HepG2 (cell line): ENCODE data around the gene C1RL. TPM values are rescaled to one million over a fixed set of nuclear protein-coding genes. Genes with fewer than 3 reads are reported as not detected.

Experiments
- ATAC-seq: fragments of 200-7000 bp; cut with Tn5 transposase; 3 replicates; pipeline ENCODE4 v1.9.1; 2020; ENCODE audit warnings: mild to moderate bottlenecking, moderate library complexity
- BruUV-seq: library from RNA; stranded (reverse); fragments of 400-500 nt; replicated peaks from 2 replicates; lab custom pipeline; 2021; lab: Mats Ljungman, UMichigan
- CTCF ChIA-PET: fragments of 300-600 bp; formaldehyde crosslinking; extraction: SDS; loops from one replicate; lab custom pipeline; 2021; ENCODE audit warnings: low total read pairs, inconsistent platforms, low intra/inter-chr PET ratio; lab: Yijun Ruan, JAX
- POLR2A ChIA-PET: fragments of 350-600 bp; sonication (Branson Sonifier 250); formaldehyde crosslinking; loops from one replicate; lab custom pipeline; 2020; ENCODE audit warnings: antibody characterized with exemption, inconsistent platforms; lab: Yijun Ruan, JAX
- DNase-seq: peaks from one replicate; pipeline ENCODE4 v3.0.0-alpha.2; 2015; ENCODE audit warnings: low spot score
- FAIRE-seq: peaks from 3 replicates; lab custom pipeline; 2011; peaks lifted over from hg19 to GRCh38; lab: Jason Lieb, UNC
- H2AFZ ChIP-seq: one replicate; pipeline ENCODE4 v1.6.1; 2011; ENCODE audit warnings: low read length, inconsistent platforms
- H3K27ac ChIP-seq: fragments of 300-600 bp; 3 replicates; pipeline ENCODE4 v1.8.0; 2011; ENCODE audit warnings: mixed run types, mild to moderate bottlenecking, mixed read lengths, low read length, inconsistent platforms; ENCODE audit not compliant: insufficient read depth; ENCODE audit errors: extremely low read length
- H3K27me3 ChIP-seq, 2 experiments: fragments of 200-600 bp in 1 of 2; 2 replicates in 1 of 2; 3 replicates in 1 of 2; pipeline versions ENCODE4 v1.6.0 to v1.8.0; 2011; ENCODE audit warnings: low read length in 2 of 2, mild to moderate bottlenecking in 2 of 2, moderate library complexity in 2 of 2, inconsistent platforms in 1 of 2; ENCODE audit not compliant: insufficient read depth in 2 of 2, control insufficient read depth in 1 of 2
- H3K36me3 ChIP-seq, 2 experiments: fragments of 200-600 bp in 1 of 2; replicated peaks in 1 of 2; 2 replicates in 1 of 2; 3 replicates in 1 of 2; pipeline versions ENCODE4 v1.5.1 to v1.8.0; 2011; ENCODE audit warnings: low read length in 2 of 2, inconsistent platforms in 1 of 2; ENCODE audit not compliant: insufficient read depth in 2 of 2, control insufficient read depth in 1 of 2
- H3K4me1 ChIP-seq: 2 replicates; pipeline ENCODE4 v1.5.1; 2012; ENCODE audit warnings: low read length, inconsistent platforms; ENCODE audit not compliant: insufficient read depth
- H3K4me2 ChIP-seq: 2 replicates; pipeline ENCODE4 v1.6.0; 2011; ENCODE audit warnings: low read depth, low read length, inconsistent platforms
- H3K4me3 ChIP-seq, 3 experiments: fragments of 200-600 bp in 1 of 3; sonication (generic), shearing (Covaris generic) in 1 of 3; replicated peaks in 1 of 3; 2 replicates each; pipeline ENCODE4 v1.5.1; 2011 to 2016; ENCODE audit warnings: low read length in 3 of 3, inconsistent platforms in 2 of 3, low read depth in 2 of 3, mild to moderate bottlenecking in 2 of 3, control low read depth in 1 of 3, mixed read lengths in 1 of 3; ENCODE audit not compliant: insufficient read depth in 1 of 3
- H3K79me2 ChIP-seq: one replicate; pipeline ENCODE4 v1.6.1; 2011; ENCODE audit warnings: low read length, inconsistent platforms; ENCODE audit not compliant: insufficient read depth
- H3K9ac ChIP-seq: 2 replicates; pipeline ENCODE4 v1.6.0; 2011; ENCODE audit warnings: mild to moderate bottlenecking, low read depth, low read length, inconsistent platforms; ENCODE audit not compliant: insufficient read depth
- H3K9me3 ChIP-seq: 2 replicates; pipeline ENCODE4 v1.5.1; 2012; ENCODE audit warnings: mild to moderate bottlenecking, low read length
- H4K20me1 ChIP-seq: 2 replicates; pipeline ENCODE4 v1.6.0; 2011; ENCODE audit warnings: inconsistent platforms, mild to moderate bottlenecking, low read length, moderate library complexity; ENCODE audit not compliant: insufficient read depth
- ARID4A ChIP-seq: sonication (generic); formaldehyde crosslinking; IDR thresholded peaks from 2 replicates; pipeline ENCODE4 v1.5.0; 2020; ENCODE audit warnings: mild to moderate bottlenecking, missing genetic modification reagents, borderline replicate concordance
- POLR2AphosphoS5 ChIP-seq: IDR thresholded peaks from 2 replicates; pipeline ENCODE4 v1.6.1; 2012; ENCODE audit warnings: low read depth, low read length
- SETDB1 ChIP-seq: sonication (generic); formaldehyde crosslinking; IDR thresholded peaks from 2 replicates; pipeline ENCODE4 v1.5.1; 2020; ENCODE audit warnings: missing genetic modification reagents, mild to moderate bottlenecking, borderline replicate concordance
- TFDP2 ChIP-seq: sonication (generic); formaldehyde crosslinking; IDR thresholded peaks from 2 replicates; pipeline ENCODE4 v1.4.0; 2020; ENCODE audit warnings: missing genetic modification reagents
- ZBTB25 ChIP-seq: IDR thresholded peaks from 2 replicates; pipeline ENCODE4 v1.6.1; 2018; ENCODE audit warnings: missing genetic modification reagents
- ZNF292 ChIP-seq: sonication (generic); formaldehyde crosslinking; IDR thresholded peaks from 2 replicates; pipeline ENCODE4 v1.8.1; 2022; ENCODE audit warnings: mild to moderate bottlenecking, low read depth, missing genetic modification reagents, borderline replicate concordance
- ZNF737 ChIP-seq: sonication (generic); formaldehyde crosslinking; IDR thresholded peaks from 2 replicates; pipeline ENCODE4 v1.5.0; 2020; ENCODE audit warnings: missing genetic modification reagents, mild to moderate bottlenecking, borderline replicate concordance
- ZNF775 ChIP-seq: sonication (generic); formaldehyde crosslinking; IDR thresholded peaks from 2 replicates; pipeline ENCODE4 v1.4.0; 2020; ENCODE audit warnings: missing genetic modification reagents, mild to moderate bottlenecking, moderate library complexity, borderline replicate concordance
- WGBS: methylation state at CpG from one replicate; pipeline ENCODE4 v1.1.6; 2017; ENCODE audit warnings: low lambda C conversion rate; 5-methylcytosine and 5-hydroxymethylcytosine counted together
- in situ Hi-C: cut with HindIII; loops from 2 replicates; pipeline ENCODE4 v1.10.0; 2017; ENCODE audit warnings: low pct_unique_long_range_greater_than_20kb; ENCODE audit not compliant: extremely low pct_ligation_motif_present
- intact Hi-C: fragments of 100-400 bp; cut with micrococcal nuclease; formaldehyde crosslinking; loops from one replicate; pipeline ENCODE4 v1.10.0; 2022; ENCODE audit not compliant: unreplicated experiment
- polyA plus RNA-seq, 8 experiments: library from polyadenylated mRNA; depleted of rRNA in 3 of 8; stranded (reverse) in 7 of 8; unstranded in 1 of 8; fragments of >200 nt; fragmentation: Illumina TruSeq in 4 of 8; extraction: Trizol in 4 of 8; gene quantifications; 2 replicates each; pipeline versions ENCODE4 v1.2.1 to v1.2.3, GENCODE V29; 2011 to 2016; ENCODE audit warnings: low read depth in 4 of 8, missing spikeins in 1 of 8, mixed read lengths in 1 of 8; ENCODE audit not compliant: insufficient read depth in 1 of 8
- total RNA-seq, 5 experiments: library from RNA; depleted of rRNA; stranded (reverse); fragments of >200 nt; fragmentation: Illumina TruSeq; extraction: Trizol; gene quantifications; 2 replicates each; pipeline ENCODE4 v1.2.3, GENCODE V29; 2016; ENCODE audit warnings: low read depth in 1 of 5
- TF ChIP-seq, protein P1 (sequence below), 2 experiments: sonication (generic) in 1 of 2; formaldehyde crosslinking in 1 of 2; IDR thresholded peaks; 2 replicates each; pipeline versions ENCODE4 v1.4.0 to v1.6.1; 2018 to 2020; ENCODE audit warnings: missing genetic modification reagents in 2 of 2, borderline replicate concordance in 1 of 2, low read depth in 1 of 2, mild to moderate bottlenecking in 1 of 2, missing biosample characterization in 1 of 2

C1RL gene
- total and polyA plus RNA-seq, 2 of the 13 experiments (the other 11 are each of a cell fraction or from before 2014, with no cell fraction given) = 28.9 to 53.1 TPM

DNA sequence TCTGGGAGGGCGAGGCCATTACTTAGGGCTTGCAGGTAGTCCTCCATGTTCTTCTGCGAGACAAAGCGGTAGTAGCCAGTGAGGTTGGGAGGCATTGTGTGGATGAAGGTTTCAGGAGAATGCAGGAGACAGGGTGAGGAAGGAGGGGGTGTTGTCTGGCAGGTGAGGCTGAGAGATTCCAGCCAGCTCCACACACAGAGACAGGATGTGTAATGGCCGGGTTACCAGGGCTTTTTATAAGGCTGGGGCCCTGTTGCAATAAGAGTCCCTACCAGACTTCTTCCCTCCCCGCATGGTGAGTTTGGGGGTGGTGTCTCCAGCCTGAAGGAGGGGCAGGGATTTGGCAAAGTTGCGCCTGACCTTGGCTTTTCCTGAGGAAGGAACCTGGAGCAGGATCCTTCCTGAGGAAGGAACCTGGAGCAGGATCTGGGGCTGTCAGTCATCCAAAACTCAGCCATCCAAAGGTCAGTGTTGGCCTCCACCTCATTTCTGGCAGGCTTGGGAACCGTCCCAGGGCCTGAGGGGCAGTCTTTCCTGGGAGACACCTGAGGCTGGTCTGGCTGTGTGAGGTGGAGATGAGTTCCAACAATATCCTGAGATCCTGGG is 19.8 kb upstream of the C1RL start, which contains the start of gene RBP5 (continued):
- TF ChIP-seq TFDP2 = no peak
- TF ChIP-seq SETDB1 (CRISPR knock-in tag) = no peak
- TF ChIP-seq, all 625 proteins: peak for 37

DNA sequence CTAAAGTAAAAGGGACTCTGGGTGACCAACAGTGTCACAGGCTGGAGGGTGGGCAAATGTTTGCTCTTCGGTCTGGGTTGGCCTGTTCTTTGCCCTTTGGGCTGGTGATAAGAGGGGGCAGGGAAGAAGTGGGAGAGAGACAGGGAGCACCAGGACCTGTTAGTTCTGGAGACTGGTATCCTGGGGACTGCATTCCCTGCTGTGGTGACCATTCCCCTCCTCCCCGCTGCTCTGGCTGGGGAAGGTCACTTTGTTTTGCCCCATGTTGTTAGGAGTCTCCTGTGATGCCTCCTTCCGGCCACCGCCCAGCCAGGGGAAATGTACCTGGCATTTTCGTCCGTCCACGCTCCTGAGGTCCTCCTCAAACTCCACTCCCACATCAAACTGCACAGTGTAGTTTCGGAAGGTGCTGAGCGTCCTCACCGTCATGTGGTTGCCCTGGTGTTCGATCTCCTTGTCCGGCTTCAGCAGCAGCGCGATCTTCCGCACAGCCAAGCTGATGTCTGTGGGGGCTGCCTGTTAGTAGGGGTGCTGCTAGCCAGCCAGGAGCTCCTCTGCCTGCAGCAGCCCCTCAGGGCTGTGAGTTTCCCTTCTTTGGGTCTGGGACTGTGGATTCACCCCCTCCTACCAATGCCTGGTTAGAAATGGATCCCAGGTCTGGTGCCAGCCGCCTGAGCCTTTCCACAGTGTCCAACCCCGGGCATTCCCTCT is 19.1 kb upstream of the C1RL start:
- peak; percentile 52 for ATAC-seq
- in situ Hi-C loops = no loop called here
- TSS peak; percentile 23 for BruUV-seq
- Histone ChIP-seq H3K4me2 (peak overlapping the region; percentile 95), H3K9ac (peak overlapping the region; percentile 74), H3K4me1 (peaks cover 81% of the 10 kb centered on the region), H4K20me1 (peaks cover 12% of the 10 kb centered on the region), H3K79me2 (peaks cover 27% of the 10 kb centered on the region), H3K4me3 (peak overlapping the region; percentile 76 to 92 (median 88)), H3K27ac (peak overlapping the region; percentile 92), H3K27me3 (no peaks in the 10 kb centered on the region; a peak in 1 of 5 replicates), H3K9me3 (no peaks in the 10 kb centered on the region), H3K36me3 (0 out of 5 replicates have a peak, but pooled peaks cover 0 to 1% of the 10 kb centered on the region in 2 experiments), H2AFZ (no peak overlapping the region)
- FAIRE-seq = peak; percentile 86
- POLR2A ChIA-PET = interaction anchor here (0.7 to 3.5 kb wide), 10 partner anchors 9 to 184 kb away, joined by 3 to 25 read pairs (median 4); partner anchors contain the start of genes C12orf57, C1RL, C1S and RNU7-1
- DNase-seq = peak; percentile 74
- CTCF ChIA-PET = interaction anchor here (0.6 kb wide), 1 partner anchor 15 kb away, joined by 3 read pairs; no protein-coding TSS in a partner anchor
- 1% methylated on average over 8 of the region's 17 CpGs for WGBS
- intact Hi-C loops = no loop called here
- TF ChIP-seq ZNF292 (peak; percentile 63; the same call in 1 of the 2 replicates), ZNF775 (no peak), ARID4A (CRISPR knock-in tag) (peak; percentile 42; the same call in 1 of the 2 replicates), ZBTB25 (CRISPR knock-in tag) (0 out of 2 replicates have a peak, but pooled peaks have one; percentile 34), ZNF737 (CRISPR knock-in tag) (peak; percentile 34; the same call in 1 of the 2 replicates), POLR2AphosphoS5 (peak; percentile 72)
- TF ChIP-seq, protein P1, sequence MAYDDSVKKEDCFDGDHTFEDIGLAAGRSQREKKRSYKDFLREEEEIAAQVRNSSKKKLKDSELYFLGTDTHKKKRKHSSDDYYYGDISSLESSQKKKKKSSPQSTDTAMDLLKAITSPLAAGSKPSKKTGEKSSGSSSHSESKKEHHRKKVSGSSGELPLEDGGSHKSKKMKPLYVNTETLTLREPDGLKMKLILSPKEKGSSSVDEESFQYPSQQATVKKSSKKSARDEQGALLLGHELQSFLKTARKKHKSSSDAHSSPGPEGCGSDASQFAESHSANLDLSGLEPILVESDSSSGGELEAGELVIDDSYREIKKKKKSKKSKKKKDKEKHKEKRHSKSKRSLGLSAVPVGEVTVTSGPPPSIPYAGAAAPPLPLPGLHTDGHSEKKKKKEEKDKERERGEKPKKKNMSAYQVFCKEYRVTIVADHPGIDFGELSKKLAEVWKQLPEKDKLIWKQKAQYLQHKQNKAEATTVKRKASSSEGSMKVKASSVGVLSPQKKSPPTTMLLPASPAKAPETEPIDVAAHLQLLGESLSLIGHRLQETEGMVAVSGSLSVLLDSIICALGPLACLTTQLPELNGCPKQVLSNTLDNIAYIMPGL (CRISPR knock-in tag; IDR thresholded peaks at IDR 0.05; ENCODE audit: borderline replicate concordance in 1 of 2, low read depth in 1 of 2) = peak in 1 of 2 experiments; percentile 19; a peak in 2 of 4 replicates
